Cardiac fibroblast (primary cell): ENCODE data around the gene KDM2A.

Experiments
- DNase-seq, 2 donors: peaks; one replicate each; pipeline versions ENCODE4 v3.0.0 to v3.0.0-alpha.2; 2010; ENCODE audit warnings: low read depth in 2 of 2
- H3K4me3 ChIP-seq, 2 donors: replicated peaks in 1 of 2; 1 replicate in 1 of 2; 2 replicates in 1 of 2; pipeline ENCODE4 v1.5.1; 2011; ENCODE audit warnings: low read depth in 2 of 2, low read length in 2 of 2, mild to moderate bottlenecking in 2 of 2, moderate library complexity in 1 of 2
- TF ChIP-seq, protein P1 (sequence below): IDR thresholded peaks from one replicate; pipeline ENCODE4 v1.5.1; 2011; ENCODE audit warnings: low read depth, mild to moderate bottlenecking, low read length, inconsistent platforms

KDM2A gene

GRCh38 chr11:67299471-67300191, 180.6 kb downstream of the KDM2A start:
- H3K4me3 ChIP-seq: no peak overlapping the region
- DNase-seq: no peak
- TF ChIP-seq, protein P1, sequence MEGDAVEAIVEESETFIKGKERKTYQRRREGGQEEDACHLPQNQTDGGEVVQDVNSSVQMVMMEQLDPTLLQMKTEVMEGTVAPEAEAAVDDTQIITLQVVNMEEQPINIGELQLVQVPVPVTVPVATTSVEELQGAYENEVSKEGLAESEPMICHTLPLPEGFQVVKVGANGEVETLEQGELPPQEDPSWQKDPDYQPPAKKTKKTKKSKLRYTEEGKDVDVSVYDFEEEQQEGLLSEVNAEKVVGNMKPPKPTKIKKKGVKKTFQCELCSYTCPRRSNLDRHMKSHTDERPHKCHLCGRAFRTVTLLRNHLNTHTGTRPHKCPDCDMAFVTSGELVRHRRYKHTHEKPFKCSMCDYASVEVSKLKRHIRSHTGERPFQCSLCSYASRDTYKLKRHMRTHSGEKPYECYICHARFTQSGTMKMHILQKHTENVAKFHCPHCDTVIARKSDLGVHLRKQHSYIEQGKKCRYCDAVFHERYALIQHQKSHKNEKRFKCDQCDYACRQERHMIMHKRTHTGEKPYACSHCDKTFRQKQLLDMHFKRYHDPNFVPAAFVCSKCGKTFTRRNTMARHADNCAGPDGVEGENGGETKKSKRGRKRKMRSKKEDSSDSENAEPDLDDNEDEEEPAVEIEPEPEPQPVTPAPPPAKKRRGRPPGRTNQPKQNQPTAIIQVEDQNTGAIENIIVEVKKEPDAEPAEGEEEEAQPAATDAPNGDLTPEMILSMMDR: no peak

- TF ChIP-seq, protein P1: no peak
- H3K4me3 ChIP-seq: no peak overlapping the region
- DNase-seq: no peak
Measured at GRCh38 chr11:67300256-67300755, 181.2 kb downstream of the KDM2A start.

GRCh38 chr11:67300756-67301312, 181.8 kb downstream of the KDM2A start:
- no peak for DNase-seq
- TF ChIP-seq, protein P1: no peak
- no peak overlapping the region for H3K4me3 ChIP-seq

GRCh38 chr11:67301313-67301921, 182.4 kb downstream of the KDM2A start:
- H3K4me3 ChIP-seq: no peak overlapping the region
- TF ChIP-seq, protein P1: no peak
- DNase-seq: no peak

DNA sequence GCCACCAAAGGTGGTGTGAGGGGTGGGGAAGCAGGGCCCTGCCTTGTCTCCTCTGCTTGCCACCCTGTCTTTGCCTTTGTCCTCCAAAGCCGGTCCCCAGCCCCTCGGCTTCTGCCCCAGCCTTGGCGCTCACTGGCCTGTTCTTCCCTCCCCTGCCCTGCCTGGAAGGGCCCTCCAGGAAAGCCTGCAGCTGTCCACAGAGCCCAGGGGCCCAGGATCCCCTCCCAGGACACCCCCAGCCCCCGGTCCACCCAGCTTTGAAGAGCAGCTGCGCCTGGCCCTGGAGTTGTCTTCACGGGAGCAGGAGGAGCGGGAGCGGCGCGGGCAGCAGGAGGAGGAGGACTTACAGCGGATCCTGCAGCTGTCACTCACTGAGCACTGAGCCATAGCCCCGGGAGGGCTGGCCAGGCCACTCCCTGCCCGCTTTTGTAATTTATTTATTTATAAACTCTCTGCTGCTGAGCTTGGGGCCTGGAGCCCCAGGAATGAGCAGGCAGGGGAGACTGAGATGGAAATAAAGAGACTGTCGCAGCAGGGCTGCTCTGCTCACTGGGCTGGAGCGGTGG, 183.0 kb downstream of the KDM2A start:
- TF ChIP-seq, protein P1: no peak
- no peak overlapping the region for H3K4me3 ChIP-seq
- DNase-seq: peak; percentile 43 to 54

DNA sequence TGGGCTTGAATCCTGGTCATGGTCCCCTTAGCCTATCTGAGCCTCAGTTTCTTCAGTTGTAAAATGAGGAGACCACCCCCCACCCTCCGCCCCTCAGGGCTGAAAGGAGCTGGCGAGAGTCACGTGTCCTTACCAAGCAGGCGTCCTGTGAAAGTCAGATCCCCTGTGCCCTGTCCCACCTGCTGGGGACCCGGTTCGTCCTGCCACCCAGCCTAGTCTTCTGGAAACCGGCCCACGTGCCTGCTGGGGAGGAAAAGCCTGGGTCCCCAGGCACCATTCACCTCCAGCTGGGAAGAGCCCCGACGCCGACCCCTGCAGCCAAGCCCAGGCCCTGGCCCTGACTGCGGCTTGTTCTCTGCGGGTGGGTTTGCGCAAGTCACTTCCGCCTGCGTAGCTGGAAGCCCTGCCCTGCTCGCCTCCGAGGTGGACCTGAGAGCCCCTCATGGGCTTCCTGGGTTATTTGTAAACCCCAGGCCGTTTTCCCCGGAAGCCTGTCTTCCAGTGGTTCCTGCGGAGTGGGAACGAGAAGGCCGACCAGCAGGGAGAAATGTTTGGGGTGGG, 183.6 kb downstream of the KDM2A start:
- DNase-seq: peak; percentile 23 to 48
- H3K4me3 ChIP-seq: peak overlapping the region; percentile 42 to 84
- TF ChIP-seq, protein P1: no peak
